Measurements from ENCODE around the gene RNF187. TPM values are rescaled to one million over a fixed set of nuclear protein-coding genes. Genes with fewer than 3 reads are reported as not detected.
A peak's percentile ranks its signal among the peaks of the same experiment; 100 is the strongest.

Gene RNF187
- total RNA-seq, result 100 to 1,000 TPM; 119 to 125 TPM

DNA sequence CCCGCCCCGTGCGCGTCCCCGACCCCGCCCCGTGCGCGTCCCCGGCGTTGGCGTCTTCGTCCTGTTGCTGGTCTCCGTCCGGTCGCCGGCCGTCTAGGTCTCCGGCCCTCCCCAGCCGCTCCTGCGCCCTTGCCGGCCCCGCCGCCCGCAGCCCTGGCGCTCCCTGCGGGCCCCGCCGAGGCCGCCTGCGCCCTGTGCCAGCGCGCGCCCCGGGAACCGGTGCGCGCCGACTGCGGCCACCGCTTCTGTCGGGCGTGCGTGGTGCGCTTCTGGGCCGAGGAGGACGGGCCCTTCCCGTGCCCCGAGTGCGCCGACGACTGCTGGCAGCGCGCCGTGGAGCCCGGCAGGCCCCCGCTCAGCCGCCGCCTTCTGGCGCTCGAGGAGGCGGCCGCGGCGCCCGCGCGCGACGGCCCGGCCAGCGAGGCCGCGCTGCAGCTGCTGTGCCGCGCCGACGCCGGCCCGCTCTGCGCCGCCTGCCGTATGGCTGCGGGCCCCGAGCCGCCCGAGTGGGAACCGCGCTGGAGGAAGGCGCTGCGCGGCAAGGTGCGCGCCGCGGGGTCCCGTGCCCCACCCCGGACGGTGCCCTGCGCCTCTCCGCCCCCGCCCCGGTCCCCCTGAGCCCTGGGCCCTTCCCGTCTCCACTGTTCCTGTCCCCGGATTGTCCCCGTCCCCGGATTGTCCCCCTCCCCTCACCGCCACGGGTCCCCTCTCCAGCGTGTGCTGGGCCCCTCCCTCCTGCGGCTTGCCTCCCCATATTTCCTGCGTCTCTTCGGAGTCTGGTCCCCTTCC is at the start of gene RNF187:
TSS of gene RNF187 (plus strand) at position 47 of the 789 bp plus-strand sequence.
- Mint-ChIP-seq H3K27me3 (no peaks in the 10 kb centered on the region), H3K9me3 (no peaks in the 10 kb centered on the region), H3K4me1 (peaks cover 37% of the 10 kb centered on the region), H3K4me3 (peak within 1 kb of the TSS; percentile 94), H3K27ac (peak within 1 kb of the TSS; percentile 99), H3K36me3 (peaks cover 31% of the 10 kb centered on the region)
- peak; percentile 66 for DNase-seq

DNA sequence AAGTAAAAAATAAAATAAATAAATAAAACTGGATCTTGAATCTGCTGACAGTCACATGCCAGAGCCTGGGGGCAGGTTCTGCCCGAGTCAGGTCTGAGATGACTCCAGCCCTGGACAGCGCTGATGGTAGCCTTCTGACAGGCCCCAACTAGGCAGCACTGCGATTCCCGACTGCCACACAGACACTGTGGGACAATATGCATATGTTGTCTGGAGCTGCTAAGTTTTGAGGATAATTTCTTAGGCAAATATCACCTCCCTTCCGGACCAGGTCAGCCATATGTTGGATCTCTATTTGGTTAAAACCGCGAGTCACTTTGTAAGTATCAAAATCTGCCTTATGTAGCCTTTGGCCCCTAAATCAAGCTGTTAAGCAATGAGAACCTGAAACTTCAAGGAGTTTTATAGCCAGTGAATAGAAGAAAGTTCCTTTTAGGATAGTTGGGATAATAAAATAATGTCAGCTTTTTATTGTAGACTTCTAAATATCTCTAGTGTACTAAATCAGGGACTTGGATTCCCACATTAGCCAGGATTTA is 49.7 kb upstream of the RNF187 start:
- Mint-ChIP-seq H3K4me3 (no peak overlapping the region), H3K36me3 (no peaks in the 10 kb centered on the region), H3K9me3 (no peaks in the 10 kb centered on the region), H3K27ac (no peak overlapping the region), H3K27me3 (peaks cover 50% of the 10 kb centered on the region), H3K4me1 (no peaks in the 10 kb centered on the region)
- DNase-seq, result no peak

DNA sequence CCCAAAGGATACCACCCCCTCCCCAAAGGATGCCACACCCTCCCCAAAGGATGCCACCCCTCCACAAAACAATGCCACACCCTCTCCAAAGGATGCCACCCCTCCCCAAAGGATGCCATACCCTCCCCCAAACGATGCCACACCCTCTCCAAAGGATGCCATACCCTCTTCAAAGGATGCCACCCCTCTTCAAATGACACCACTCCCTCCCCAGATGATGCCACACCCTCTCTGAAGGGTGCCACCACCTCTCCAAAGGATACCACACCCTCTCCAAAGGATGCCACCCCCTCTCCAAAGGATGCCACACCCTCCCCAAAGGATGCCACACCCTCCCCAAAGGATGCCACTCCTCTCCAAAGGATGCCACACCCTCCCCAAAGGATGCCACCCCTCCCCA is 48.9 kb upstream of the RNF187 start:
- Mint-ChIP-seq H3K9me3 (no peaks in the 10 kb centered on the region), H3K27me3 (peaks cover 54% of the 10 kb centered on the region), H3K4me3 (no peak overlapping the region), H3K27ac (no peak overlapping the region), H3K4me1 (no peaks in the 10 kb centered on the region), H3K36me3 (no peaks in the 10 kb centered on the region)
- DNase-seq, result no peak

DNA sequence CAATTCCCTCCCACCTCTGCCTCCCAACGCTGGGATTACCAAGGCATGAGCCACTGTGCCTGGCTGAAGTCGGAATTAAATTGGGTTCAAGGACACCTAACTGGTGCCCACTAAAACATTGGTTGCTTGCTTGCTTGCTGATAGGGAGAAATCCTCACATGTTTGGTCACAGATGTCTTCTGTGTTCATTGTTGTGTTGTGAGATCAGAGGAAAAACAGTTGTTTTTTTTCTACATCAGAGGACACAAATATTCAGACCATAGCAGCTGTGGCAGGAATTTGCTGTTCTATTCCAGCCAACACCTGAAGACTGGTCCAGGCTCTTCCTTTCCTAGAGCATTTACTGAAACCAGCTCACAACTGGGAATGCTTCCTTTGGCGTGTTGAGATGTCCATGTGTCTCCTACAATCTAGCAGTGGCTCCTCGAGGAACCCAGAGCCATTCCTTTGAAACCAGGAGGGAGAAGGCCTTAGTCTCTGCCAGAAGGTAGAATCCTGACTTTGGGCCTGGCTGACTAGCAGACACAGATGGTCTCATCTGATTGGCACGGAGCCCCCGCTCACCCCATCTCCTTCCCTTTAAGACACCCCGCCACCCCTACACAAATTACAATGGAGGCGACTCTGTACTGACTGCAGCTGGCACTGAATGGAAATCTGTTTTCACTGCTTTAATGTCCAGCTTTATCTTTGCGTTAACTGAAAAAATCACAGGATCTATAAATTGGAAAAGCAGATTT is 46.3 kb upstream of the RNF187 start:
- H3K36me3 Mint-ChIP-seq, result no peaks in the 10 kb centered on the region
- DNase-seq, result no peak
- peaks cover 8% of the 10 kb centered on the region for H3K4me1 Mint-ChIP-seq
- H3K27me3 Mint-ChIP-seq, result peaks cover 70% of the 10 kb centered on the region
- no peak overlapping the region for H3K4me3 Mint-ChIP-seq
- H3K9me3 Mint-ChIP-seq, result no peaks in the 10 kb centered on the region
- H3K27ac Mint-ChIP-seq, result no peak overlapping the region

DNA sequence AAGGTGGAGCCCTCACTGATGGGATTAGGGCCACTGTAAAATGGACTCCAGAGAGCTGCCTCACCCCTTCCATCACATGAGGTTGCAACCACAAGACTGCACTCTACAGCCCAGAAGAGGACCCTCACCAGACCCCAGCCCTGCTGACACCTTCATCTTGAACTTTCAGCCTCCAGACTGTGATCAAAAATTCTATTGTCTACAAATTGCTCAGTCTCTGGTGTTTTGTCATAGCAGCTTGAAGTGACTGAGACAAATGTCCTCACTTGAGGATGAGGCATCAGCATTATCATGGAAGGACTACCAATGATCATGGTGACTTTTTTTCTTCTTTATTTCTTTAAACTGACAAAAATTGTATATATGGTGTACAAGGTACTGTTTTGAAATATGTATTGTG is 43.8 kb upstream of the RNF187 start:
- peak overlapping the region; percentile 17 for H3K27ac Mint-ChIP-seq
- H3K9me3 Mint-ChIP-seq, result no peaks in the 10 kb centered on the region
- peaks cover 13% of the 10 kb centered on the region for H3K4me1 Mint-ChIP-seq
- H3K36me3 Mint-ChIP-seq, result no peaks in the 10 kb centered on the region
- no peak for DNase-seq
- peaks cover 78% of the 10 kb centered on the region for H3K27me3 Mint-ChIP-seq
- H3K4me3 Mint-ChIP-seq, result no peak overlapping the region

DNA sequence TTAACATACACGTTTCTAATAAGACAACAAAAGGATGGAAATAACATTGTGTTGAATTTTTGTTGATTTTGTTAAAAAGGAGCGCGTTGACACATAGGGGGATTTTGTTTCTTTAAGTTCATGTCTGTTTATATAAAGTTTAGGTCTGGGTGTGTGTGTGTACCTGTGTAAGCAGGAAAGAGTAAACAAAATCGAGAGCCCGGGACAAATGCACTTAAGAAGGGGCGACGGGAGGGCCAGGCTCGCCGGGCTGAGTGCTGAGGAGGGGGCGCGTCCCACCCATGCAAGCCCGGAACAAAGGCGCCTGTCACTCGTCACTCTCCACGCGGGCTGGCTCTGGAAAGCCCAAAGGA is 41.7 kb upstream of the RNF187 start:
- Mint-ChIP-seq H3K27ac (peak overlapping the region; percentile 31), H3K36me3 (no peaks in the 10 kb centered on the region), H3K27me3 (peaks cover 62% of the 10 kb centered on the region), H3K4me3 (peak overlapping the region; percentile 70), H3K9me3 (no peaks in the 10 kb centered on the region), H3K4me1 (peaks cover 13% of the 10 kb centered on the region)
- DNase-seq, result no peak

DNA sequence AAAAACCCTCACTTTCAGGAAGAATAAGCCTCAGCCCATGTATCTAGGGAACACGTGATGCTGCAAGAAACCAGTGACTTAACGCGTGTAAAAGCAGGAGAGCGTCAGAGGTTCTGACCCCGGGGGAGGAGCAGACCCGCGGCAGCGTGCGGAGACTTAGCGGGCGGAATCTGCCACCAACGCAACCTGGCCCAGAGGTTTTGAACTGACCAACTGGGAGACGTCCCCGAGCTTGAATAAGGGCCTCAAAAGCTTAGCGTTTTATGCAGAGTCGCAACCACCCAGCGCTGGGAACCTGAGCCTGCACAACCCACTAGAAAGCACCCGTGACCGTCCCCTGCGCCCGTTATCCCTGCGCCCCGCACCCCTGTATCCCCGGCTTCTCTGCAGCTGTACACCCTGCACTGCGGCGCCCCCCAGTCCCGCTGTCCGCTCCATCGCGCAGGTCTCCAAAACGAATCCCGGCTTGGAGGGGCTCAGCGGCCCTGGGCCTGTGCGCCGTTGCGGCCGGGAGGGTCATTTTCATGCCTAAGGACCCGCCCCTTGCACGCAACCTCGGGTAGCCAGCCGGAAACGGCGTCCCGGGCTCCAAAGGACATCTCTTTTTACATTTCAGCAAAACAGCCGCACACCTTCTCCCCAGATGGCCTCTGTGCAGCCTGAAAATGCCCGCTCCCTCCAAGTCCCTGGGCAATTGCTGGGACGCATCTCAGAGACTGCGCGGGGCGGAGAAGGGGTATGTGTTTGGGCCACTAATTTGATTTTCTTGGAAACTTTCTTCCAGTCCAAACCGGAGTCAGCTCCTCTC is 41.1 kb upstream of the RNF187 start:
- Mint-ChIP-seq H3K9me3 (no peaks in the 10 kb centered on the region), H3K27ac (peak overlapping the region; percentile 31)

DNA sequence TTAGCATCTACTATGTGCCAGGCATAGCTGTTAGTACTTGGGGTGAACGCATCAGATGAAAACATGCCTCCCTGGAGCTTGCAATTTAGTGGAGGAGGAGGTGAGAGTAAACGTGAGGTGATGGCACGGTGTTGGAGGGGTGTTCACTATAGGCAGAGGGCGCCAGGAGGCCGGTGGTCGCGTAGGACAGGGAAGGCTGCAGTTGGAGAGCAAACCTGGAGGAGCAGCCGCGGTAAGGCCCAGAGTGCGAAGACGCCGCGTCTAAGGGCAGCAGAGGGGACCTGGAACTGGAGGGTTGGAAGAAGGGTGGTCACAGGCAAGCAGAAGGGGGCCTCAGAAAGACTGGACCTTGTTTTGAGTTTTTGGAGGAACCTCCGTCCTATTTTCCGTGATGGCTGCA is 40.3 kb upstream of the RNF187 start:
- Mint-ChIP-seq H3K9me3 (no peaks in the 10 kb centered on the region), H3K27ac (no peak overlapping the region), H3K4me3 (no peak overlapping the region), H3K36me3 (no peaks in the 10 kb centered on the region), H3K27me3 (peaks cover 55% of the 10 kb centered on the region), H3K4me1 (peaks cover 13% of the 10 kb centered on the region)
- DNase-seq, result no peak

More for the DNA sequence above, 41.1 kb upstream of the RNF187 start:
- peak overlapping the region; percentile 70 for H3K4me3 Mint-ChIP-seq
- H3K27me3 Mint-ChIP-seq, result peaks cover 56% of the 10 kb centered on the region
- H3K36me3 Mint-ChIP-seq, result no peaks in the 10 kb centered on the region
- peaks cover 13% of the 10 kb centered on the region for H3K4me1 Mint-ChIP-seq
- peak; percentile 40 for DNase-seq

DNA sequence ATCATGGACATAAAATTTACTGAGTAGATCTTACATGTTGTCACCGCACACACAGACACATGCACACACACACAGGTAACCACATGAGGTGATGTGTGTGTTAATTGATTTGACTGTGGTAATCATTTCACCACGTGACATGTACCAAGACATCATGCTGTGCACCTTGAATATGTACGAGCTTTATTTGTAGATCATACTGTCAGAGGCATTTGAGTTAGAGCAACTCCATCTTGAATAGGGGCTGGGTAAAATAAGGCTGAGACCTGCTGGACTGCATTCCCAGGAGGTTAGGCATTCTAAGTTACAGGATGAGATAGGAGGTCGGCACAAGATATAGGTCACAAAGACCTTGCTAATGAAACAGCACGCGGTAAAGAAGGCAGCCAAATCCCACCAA is 38.8 kb upstream of the RNF187 start:
- peaks cover 13% of the 10 kb centered on the region for H3K4me1 Mint-ChIP-seq

DNA sequence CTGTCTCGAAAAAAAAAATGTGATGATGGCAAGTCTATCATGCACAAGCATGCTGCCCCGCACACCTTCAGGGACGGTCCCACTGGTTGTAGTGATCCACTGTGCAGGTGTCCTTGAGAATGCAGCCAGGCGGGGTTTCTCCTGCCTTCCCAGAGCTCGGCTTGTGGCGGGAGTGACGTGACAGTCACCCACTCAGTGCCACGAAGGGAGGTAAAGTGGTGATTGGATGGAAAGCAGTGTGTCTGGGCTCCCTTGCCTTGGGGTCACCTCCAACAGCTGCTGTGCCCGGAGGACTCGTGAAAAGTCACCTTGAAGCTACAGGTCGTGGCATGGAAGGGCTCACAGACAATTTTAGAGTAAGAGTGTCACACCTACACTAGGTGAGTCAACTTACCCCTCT is 37.0 kb upstream of the RNF187 start:
- H3K27ac Mint-ChIP-seq, result no peak overlapping the region
- H3K4me3 Mint-ChIP-seq, result no peak overlapping the region
- DNase-seq, result no peak
- peaks cover 12% of the 10 kb centered on the region for H3K4me1 Mint-ChIP-seq
- no peaks in the 10 kb centered on the region for H3K36me3 Mint-ChIP-seq
- peaks cover 26% of the 10 kb centered on the region for H3K27me3 Mint-ChIP-seq
- no peaks in the 10 kb centered on the region for H3K9me3 Mint-ChIP-seq

More for the DNA sequence above, 38.8 kb upstream of the RNF187 start:
- no peaks in the 10 kb centered on the region for H3K9me3 Mint-ChIP-seq
- H3K36me3 Mint-ChIP-seq, result no peaks in the 10 kb centered on the region
- no peak overlapping the region for H3K4me3 Mint-ChIP-seq
- H3K27me3 Mint-ChIP-seq, result peaks cover 44% of the 10 kb centered on the region
- H3K27ac Mint-ChIP-seq, result no peak overlapping the region
- no peak for DNase-seq

DNA sequence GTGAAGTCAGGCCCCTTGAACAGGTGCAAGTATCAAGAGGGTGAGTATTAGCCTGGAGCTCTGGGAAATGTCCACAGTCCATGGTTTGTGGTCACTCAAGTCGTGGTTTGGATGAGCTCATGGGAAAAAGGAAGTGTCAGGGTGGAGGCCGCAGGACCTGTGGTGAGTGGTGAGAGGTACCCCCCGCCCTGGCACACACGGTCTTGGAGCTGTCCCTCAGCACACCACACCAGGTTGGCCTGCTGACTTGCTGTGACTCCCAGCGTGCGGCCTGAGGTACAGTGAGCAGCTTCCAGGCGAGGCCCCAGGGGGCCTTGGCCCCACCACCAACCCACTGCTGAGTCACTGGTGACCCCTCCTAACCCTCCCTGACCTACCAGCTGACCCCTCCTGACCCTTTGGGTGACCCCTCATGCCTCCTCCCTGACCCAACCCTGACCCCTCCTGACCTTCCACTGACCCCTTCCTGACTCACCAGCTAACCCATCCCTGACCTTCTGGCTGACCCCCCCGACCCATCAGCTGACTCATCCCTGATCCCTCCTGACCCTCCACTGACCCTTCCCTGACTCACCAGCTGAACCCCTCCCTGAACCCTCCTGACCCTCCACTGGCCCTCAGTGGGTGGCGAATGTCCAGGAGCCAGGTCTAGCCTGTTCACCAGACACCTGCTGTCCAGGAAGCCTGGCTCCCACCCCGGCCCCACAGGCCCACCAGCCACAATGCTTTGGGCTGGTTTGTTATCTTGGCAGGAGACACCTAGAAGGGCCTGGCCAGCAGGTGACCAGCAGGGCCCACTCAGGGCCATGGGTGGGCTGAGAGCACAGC is 34.8 kb upstream of the RNF187 start:
- Mint-ChIP-seq H3K27ac (no peak overlapping the region), H3K4me1 (peaks cover 7% of the 10 kb centered on the region), H3K36me3 (no peaks in the 10 kb centered on the region), H3K4me3 (no peak overlapping the region), H3K9me3 (no peaks in the 10 kb centered on the region), H3K27me3 (peaks cover 11% of the 10 kb centered on the region)
- DNase-seq, result no peak

DNA sequence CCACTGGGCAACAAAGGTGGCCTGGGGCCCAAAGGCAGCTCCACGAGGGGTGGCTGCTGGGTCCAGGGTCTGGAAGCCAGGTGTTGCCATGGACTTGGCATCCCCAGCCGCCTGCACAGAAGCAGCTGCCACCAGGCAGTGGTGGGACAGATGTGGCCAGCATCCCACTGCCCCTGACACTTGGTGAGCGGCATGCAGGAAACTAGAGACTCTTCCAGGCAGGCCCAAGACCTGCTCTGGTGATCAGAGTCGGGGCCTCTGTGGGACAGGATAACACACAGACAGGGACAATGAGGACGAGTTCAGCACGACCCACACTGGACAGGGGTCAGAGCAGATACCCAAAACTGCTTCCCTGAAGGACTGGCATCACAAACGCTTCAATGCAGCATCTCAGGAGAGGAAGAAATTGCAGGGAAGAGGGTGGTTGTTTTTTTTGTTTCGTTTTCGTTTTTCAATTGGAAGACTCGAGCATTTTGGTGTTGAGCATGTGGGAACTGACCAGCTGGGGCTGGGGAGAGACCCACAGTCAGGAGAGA is 34.1 kb upstream of the RNF187 start:
- no peak for DNase-seq
- H3K27ac Mint-ChIP-seq, result no peak overlapping the region

DNA sequence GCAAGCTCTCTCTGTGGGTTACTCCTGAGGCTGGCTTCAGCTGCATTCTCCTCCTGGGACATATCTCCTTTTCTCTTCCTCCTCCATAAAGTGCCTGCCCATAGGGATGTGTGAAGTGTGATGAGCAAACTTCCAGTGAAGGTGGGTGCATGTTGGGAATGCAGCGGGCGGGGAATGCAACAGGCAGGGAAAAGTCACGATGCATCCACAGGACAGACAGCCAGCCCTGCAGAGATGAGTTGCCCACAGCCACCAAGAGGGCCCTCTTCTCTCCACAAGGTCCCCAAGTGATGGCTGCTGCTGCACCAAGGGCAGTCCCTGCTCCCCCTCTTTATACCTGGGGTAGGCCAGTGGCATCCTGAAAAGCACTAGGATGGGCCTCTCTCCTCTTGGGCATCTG is 33.6 kb upstream of the RNF187 start:
- DNase-seq, result no peak
- Mint-ChIP-seq H3K4me1 (peaks cover 14% of the 10 kb centered on the region), H3K27ac (no peak overlapping the region), H3K9me3 (no peaks in the 10 kb centered on the region), H3K27me3 (peaks cover 17% of the 10 kb centered on the region), H3K4me3 (no peak overlapping the region), H3K36me3 (peaks cover 2% of the 10 kb centered on the region)

More for the DNA sequence above, 34.1 kb upstream of the RNF187 start:
- Mint-ChIP-seq H3K27me3 (peaks cover 12% of the 10 kb centered on the region), H3K4me1 (peaks cover 10% of the 10 kb centered on the region), H3K4me3 (no peak overlapping the region), H3K36me3 (peaks cover 2% of the 10 kb centered on the region), H3K9me3 (no peaks in the 10 kb centered on the region)

DNA sequence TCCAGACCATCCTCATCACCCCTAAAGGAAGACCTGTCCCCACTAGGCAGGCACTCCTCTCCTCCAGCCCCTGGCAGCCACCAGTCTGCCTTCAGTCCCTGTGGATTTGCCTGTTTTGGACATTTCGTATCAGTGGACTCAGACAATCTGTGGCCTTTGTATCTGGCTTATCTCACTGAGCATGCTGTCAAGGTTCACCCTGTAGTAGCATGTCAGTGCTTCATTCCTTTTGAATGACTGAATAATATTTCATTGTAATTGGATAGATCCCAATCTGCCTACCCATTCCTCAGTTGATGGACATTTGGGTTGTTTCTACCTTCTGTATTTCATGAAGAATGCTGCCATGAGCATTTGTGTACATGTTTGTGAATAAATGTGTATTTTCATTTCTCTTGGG is 32.9 kb upstream of the RNF187 start:
- peaks cover 15% of the 10 kb centered on the region for H3K4me1 Mint-ChIP-seq
- H3K27ac Mint-ChIP-seq, result no peak overlapping the region
- no peaks in the 10 kb centered on the region for H3K9me3 Mint-ChIP-seq
- DNase-seq, result no peak
- peaks cover 2% of the 10 kb centered on the region for H3K36me3 Mint-ChIP-seq
- peaks cover 18% of the 10 kb centered on the region for H3K27me3 Mint-ChIP-seq
- H3K4me3 Mint-ChIP-seq, result no peak overlapping the region

Measured in activated naive CD8-positive, alpha-beta T cell treated with anti-CD3 and anti-CD28 coated beads for 36 hours (primary cell).